HG03045 (cell line): ENCODE data around the gene MRTFA.

Experiments
- ATAC-seq: cut with Tn5 transposase; IDR thresholded peaks from one replicate; pipeline ENCODE4 v1.9.1; 2021; ENCODE audit warnings: mild to moderate bottlenecking, moderate library complexity; ENCODE audit not compliant: unreplicated experiment

MRTFA gene

GRCh38 chr22:40415531-40416266, 220.8 kb downstream of the MRTFA start:
- ATAC-seq, result no peak

DNA sequence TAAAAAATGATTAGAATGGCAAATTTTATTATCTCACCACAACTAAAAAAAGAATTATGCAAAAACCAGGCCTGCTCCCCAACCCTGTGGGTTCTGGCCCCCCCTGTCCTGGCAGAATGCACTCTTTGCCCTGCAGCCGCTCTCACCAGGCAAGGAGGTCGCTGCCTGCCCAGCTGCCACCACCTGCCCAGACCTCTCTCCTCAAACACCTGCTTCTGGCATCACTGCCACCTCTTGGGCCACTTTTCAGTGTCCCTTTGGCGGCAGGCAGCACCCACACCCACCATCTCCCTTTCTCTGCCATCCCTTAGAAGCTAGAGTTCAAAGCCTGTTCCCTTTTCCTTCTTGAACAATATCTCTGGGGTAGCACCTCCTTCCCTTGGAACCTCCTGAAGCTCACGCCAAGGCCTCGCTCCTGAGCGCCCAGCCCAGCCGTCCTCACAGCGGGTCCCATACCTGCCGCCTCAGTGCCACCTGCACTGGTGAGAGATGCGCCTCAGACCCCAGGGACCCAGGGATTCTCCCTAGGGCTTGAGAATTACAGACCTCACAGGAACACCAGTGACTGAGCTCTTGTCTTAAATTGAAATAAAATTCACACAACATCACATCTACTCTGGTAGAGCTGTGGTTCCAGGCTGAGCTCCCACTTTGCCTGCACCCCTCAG, 221.5 kb downstream of the MRTFA start:
- no peak for ATAC-seq

GRCh38 chr22:40414311-40414710, 222.2 kb downstream of the MRTFA start:
- ATAC-seq, result no peak

DNA sequence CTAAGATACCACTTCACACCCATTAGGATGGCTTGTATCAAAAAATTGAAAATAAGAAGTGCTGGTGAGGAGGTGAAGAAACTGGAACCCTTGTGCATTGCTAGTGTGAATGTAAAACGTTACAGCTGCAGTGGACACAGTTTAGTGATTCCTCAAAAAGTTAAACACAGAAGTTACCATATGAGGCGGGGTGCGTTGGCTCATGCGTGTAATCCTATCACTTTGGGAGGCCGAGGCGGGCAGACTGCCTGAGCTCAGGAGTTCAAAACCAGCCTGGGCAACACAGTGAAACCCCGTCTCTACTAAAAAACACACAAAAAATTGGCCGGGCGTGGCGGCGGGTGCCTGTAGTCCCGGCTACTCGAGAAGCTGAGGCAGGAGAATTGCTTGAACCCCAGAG, 222.6 kb downstream of the MRTFA start:
- ATAC-seq, result no peak

DNA sequence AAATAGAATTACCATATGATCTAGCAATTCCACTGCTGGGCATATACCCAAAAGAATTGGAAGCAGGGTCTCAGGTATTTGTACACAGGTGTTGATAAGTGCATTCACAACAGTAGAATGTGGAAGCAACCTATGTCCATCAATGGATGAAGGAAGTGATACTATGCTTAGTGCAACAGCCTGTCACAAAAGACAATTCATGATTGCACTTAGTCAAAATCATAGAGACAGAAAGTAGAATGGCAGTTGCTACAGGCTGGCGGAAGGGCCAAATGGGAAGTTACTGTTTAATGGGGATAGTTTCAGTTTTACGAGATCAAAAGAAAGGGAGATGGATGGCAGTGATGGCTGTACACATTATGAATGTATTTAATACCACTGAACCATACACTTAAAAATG, 224.1 kb downstream of the MRTFA start:
- no peak for ATAC-seq

DNA sequence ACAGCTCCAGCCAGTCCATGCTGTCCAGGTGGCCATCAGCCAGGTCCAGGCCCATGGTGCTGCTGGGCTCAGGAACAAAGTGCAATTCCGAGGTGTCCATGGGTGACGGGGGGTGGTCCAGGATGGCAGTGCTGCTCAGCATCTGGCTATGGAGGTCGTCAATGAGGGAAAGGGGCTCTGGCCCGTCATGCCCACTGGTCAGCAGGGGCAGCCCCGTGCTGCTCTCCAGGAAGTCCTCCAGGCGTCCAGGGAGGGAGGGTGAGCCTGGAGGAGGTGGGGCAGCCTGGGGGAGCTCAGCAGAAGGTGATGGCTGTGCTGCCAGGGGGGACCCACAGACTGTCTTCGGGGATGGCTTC, 225.0 kb downstream of the MRTFA start:
- no peak for ATAC-seq

- no peak for ATAC-seq
Measured at GRCh38 chr22:40410731-40411505, 225.6 kb downstream of the MRTFA start.

- no peak for ATAC-seq
Measured at GRCh38 chr22:40410272-40410671, 226.2 kb downstream of the MRTFA start.

GRCh38 chr22:40409613-40410113, 226.9 kb downstream of the MRTFA start:
- no peak for ATAC-seq

- no peak for ATAC-seq
Measured at GRCh38 chr22:40408718-40409612, 227.6 kb downstream of the MRTFA start.

DNA sequence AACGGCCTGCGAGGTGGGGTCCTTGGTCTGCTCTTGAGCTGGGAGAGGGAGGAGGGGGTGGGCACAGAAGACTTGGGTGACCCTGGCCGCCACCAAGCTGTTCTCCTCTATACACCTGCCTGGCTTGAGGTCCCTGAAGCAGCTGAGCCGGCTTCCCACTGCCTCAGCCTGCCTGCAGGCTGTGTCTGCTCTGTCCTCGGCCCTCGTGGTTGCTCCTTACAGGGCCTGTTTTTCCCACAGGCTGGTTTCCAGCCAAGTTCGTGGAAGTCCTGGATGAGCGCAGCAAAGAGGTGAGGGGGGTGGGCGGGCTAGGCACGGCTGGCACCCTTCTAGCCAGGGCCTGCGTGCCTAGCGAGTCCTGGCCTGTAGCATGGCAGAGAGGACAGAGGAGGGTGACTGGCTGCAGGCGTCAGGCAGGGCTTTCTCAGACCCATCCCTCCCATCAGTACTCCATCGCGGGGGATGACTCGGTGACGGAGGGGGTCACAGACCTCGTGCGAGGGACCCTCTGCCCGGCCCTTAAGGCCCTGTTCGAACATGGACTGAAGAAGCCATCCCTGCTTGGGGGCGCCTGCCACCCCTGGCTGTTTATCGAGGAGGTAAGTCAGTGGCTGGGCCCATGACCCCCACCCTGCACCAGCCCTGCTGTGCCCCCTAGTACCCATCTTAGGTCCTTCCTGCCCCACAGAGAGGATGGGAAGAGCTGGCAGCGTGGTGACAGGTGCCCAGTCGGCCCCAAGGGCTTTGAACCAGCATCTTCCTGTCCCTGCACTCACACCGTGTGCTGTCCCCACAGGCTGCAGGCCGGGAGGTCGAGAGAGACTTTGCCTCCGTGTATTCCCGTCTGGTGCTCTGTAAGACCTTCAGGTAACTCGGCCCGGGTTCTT, 228.4 kb downstream of the MRTFA start:
- ATAC-seq, result no peak

DNA sequence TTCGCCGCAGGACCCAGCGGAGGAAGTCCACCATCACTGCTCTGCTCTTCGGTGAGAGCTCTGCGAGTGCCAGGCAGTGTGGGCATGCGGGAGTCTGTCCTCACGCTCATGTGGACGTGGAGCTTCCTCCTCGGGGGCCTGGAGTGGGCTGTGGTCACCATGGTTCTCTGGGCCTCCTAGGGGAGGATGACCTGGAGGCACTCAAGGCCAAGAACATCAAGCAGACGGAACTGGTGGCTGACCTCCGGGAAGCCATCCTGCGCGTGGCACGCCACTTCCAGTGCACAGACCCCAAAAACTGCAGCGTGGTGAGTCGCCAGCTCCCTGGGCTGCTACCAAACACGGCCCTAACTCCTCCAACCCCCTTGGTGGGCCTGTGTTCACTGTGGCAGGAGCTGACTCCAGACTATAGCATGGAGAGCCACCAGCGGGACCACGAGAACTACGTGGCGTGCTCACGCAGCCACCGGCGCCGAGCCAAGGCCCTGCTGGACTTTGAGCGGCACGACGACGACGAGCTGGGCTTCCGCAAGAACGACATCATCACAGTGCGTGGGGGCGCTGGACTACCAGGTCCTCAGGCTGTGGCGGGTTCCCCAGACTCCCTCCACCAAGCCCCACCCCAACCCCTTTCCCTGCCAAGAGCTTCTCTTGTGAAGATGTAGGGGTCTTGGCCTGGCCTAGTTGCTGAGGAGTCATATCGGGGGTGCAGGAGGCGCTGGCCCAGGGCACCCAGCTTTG, 229.3 kb downstream of the MRTFA start:
- no peak for ATAC-seq

GRCh38 chr22:40406063-40406890, 230.2 kb downstream of the MRTFA start:
- no peak for ATAC-seq

DNA sequence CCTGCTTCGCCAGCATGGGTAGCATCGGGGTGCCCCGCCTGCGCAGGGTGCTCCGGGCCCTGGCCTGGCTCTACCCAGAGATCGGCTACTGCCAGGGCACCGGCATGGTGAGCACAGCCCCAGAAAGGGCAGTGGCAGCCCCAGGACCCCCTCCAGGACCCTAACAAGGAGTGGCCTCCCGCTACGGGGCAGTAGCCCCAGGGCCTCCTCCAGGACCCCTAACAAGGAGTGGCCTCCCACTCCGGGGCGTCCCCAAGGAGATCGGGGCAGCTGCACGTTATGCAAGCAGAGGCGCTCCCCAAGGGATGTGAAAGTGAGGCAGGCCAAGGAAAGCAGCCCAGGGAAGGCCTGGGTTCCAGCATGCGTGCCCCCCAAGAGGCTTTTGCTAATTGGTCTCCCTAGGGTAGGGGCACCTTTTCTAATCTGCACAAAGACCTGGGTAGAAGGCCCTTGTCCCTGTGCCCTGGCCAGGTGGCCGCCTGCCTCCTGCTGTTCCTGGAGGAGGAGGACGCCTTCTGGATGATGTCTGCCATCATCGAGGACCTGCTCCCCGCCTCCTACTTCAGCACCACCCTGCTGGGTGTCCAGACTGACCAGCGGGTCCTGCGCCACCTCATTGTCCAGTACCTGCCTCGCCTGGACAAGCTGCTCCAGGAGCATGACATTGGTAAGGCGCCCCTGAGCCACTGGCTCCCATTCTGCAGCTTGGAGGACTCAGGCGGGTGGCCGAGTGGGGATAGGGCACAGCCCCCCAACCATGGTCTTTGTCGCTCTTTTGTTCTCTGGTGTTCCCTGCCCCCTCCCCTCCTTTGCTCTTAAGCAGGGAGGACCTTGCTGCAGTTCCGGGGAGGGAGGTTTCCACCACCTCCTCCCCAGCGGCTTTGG, 231.1 kb downstream of the MRTFA start:
- no peak for ATAC-seq

GRCh38 chr22:40404251-40405177, 232.0 kb downstream of the MRTFA start:
- no peak for ATAC-seq

DNA sequence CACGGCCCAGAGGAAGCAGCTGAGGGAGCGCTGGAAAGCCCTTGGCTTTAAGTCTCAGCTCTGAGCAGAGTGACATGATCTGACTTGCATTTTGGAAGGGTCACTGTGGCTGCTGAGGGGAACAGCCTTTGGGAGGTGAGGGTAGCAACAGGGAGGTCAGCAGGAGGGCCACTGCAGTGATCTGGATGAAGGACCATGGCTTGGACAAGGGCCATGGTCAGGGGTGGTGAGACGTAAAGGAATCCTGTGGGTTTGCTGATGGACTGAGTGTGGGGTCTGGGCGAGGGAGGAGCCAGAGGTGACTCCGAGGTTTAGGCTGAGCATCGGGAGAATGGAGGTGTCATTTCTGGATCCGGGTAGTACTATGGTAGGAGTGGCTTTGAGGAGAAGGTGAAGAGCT, 232.9 kb downstream of the MRTFA start:
- ATAC-seq, result no peak
